ENCODE results near the gene PAN3.
A peak's percentile ranks its signal among the peaks of the same experiment; 100 is the strongest.

Gene PAN3

GRCh38 chr13:28138012-28138755 lies at the start of gene PAN3 (continued):
- TF ChIP-seq ZNF132 (tag by site-specific recombination; IDR thresholded peaks at IDR 0.05; ENCODE audit: borderline replicate concordance) (no peak), ZNF274 (IDR thresholded peaks at IDR 0.05; ENCODE audit: low read length) (no peak), ZNF274 (tag by site-specific recombination; IDR thresholded peaks at IDR 0.05; ENCODE audit: borderline replicate concordance) (no peak), PRDM6 (tag by site-specific recombination; IDR thresholded peaks at IDR 0.05) (no peak), ZNF121 (tag by site-specific recombination; IDR thresholded peaks at IDR 0.05) (no peak), ZNF664 (tag by site-specific recombination; IDR thresholded peaks at IDR 0.05) (no peak), RBAK (tag by site-specific recombination; IDR thresholded peaks at IDR 0.05) (no peak), ZNF19 (tag by site-specific recombination; IDR thresholded peaks at IDR 0.05; ENCODE audit: low read depth) (no peak), ATF2 (tag by site-specific recombination; IDR thresholded peaks at IDR 0.05; ENCODE audit: low read depth) (no peak), ZNF174 (tag by site-specific recombination; IDR thresholded peaks at IDR 0.05) (no peak), ZNF621 (tag by site-specific recombination; IDR thresholded peaks at IDR 0.05) (no peak), SETDB1 (IDR thresholded peaks at IDR 0.05; ENCODE audit: insufficient read length, low read length) (no peak), OSR2 (tag by site-specific recombination; IDR thresholded peaks at IDR 0.05) (no peak), PATZ1 (tag by site-specific recombination; IDR thresholded peaks at IDR 0.05) (peak; percentile 92), BCL6B (tag by site-specific recombination; IDR thresholded peaks at IDR 0.05) (no peak), ZNF600 (tag by site-specific recombination; IDR thresholded peaks at IDR 0.05) (no peak), ZNF561 (tag by site-specific recombination; IDR thresholded peaks at IDR 0.05; ENCODE audit: borderline replicate concordance) (no peak), ZXDB (tag by site-specific recombination; IDR thresholded peaks at IDR 0.05) (0 out of 2 replicates have a peak, but pooled peaks have one; percentile 31), KLF7 (tag by site-specific recombination; IDR thresholded peaks at IDR 0.05; ENCODE audit: borderline replicate concordance) (no peak), ZNF214 (tag by site-specific recombination; IDR thresholded peaks at IDR 0.05; ENCODE audit: borderline replicate concordance) (no peak), ZNF146 (tag by site-specific recombination; IDR thresholded peaks at IDR 0.05) (no peak), ZNF658 (tag by site-specific recombination; IDR thresholded peaks at IDR 0.05) (no peak), ZNF48 (tag by site-specific recombination; IDR thresholded peaks at IDR 0.05) (no peak), ZNF112 (tag by site-specific recombination; IDR thresholded peaks at IDR 0.05) (no peak), ZNF560 (tag by site-specific recombination; IDR thresholded peaks at IDR 0.05; ENCODE audit: borderline replicate concordance) (no peak), ZNF169 (tag by site-specific recombination; IDR thresholded peaks at IDR 0.05) (no peak), ZNF211 (tag by site-specific recombination; IDR thresholded peaks at IDR 0.05; ENCODE audit: low read depth) (no peak), ZNF138 (tag by site-specific recombination; IDR thresholded peaks at IDR 0.05; ENCODE audit: borderline replicate concordance) (no peak), ZNF133 (tag by site-specific recombination; IDR thresholded peaks at IDR 0.05) (no peak), ZNF548 (tag by site-specific recombination; IDR thresholded peaks at IDR 0.05) (no peak), PRDM4 (tag by site-specific recombination; IDR thresholded peaks at IDR 0.05) (no peak)

Data from HEK293 (cell line).